EH (cell line): ENCODE measurements around the gene UTP3.
A peak's percentile ranks its signal among the peaks of the same experiment; 100 is the strongest.
"Not testable (repeated sequence)": the region's sequence is repeated elsewhere in the genome, so short reads cannot be mapped to it uniquely, and the experiment has no call there.

Experiments
- DNase-seq: peaks from one replicate; pipeline ENCODE4 v3.0.0-alpha.2; 2015; ENCODE audit warnings: low read depth

The UTP3 gene

DNA sequence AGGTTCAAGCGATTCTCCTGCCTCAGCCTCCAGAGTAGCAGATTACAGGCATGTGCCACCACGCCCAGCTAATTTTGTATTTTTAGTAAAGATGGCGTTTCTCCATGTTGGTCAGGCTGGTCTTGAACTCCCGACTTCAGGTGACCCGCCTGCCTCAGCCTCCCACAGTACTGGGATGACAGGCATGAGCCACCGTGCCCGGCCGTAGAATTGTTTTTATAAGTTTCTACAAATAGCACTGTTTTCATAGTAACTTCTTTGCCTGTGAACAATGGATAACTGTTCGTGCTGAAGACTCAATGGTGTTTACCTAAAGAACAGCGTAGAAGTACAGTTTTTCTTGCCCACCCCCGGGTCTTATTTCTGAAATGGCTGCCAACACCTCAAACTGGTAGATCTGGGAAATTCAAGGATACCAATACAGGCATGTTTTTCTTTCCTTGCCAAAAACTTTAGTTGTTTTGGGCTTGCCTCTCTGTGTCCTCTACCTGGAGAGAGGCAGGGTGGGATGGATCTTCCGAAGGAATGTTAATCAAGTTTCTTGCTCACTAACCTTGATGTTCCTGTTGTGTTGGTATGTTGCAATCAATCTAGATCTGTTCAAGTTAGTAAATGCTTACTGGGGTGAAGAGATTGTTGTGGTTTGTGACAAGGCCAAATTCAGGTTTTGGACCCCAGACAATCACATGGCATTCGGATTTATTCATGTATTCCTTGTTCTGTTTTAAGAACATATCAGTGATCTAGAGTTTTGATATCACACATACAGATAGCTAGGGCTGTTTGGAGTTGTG, 30.7 kb downstream of the UTP3 start:
- no peak for DNase-seq

DNA sequence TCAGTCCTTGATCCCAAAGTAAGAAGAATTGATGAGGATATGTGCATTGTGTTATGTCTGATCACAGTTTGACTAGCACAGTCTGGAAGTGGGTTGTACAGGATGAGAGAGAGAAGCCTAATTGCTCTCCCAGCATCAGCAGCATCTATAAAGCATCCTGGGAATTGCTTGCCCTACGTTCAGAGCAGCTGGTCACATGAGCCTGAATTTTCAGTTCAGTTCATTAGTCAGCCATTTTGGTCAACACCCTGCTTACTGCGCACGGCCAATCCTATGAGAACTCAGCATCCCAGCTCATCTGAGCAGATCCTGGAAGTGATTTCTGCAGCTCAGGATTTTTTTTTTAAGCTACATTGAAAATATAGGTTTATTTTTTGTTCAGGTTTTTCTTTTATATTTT, 33.4 kb downstream of the UTP3 start, which contains the start of gene RUFY3:
TSS of gene RUFY3 (plus strand) at position 218 of the 400 bp plus-strand sequence. CDS start 610 bp downstream, outside the sequence.
- DNase-seq: peak; percentile 96

DNA sequence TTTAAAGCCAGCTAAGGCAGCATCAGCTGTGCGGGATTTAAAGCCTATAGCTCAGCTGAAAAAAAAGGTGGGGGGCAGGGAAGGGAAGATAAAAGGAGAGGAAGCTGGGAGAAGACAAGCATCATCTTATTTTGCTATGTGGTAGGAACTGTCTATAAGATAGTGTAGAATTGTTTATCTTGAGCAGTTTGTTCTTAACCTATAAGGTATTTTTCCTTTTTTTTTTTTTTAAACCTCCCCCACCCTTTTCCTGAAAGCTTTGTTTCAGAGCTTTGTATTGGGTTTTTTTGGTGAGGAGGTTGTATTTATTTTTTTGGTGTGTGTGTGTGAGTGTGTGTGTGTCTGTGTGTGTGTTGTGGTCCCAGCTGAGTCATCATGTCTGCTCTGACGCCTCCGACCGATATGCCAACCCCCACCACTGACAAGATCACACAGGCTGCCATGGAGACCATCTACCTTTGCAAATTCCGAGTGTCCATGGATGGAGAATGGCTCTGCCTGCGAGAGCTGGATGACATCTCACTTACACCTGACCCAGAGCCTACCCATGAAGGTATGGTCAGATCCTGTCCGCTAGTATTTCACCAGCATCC, 34.0 kb downstream of the UTP3 start:
- peak; percentile 73 for DNase-seq

DNA sequence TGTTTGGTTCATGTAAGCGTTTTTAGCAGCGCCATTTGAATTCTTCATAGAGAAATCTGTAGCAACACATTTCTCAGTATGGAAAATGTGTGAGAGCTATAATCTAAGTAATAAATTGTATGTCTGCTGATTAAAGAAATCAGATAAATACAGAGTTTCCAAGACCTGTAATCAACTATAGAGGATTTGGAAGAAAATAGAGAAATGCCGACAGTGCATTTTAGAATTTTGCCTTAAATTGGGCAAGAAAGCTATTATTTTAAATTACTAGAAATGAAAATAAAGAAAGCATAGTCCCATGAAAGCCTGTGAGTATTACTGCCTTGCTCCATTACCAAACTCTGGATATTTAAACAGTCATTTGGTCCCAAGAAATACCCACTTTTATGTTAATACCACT, 36.1 kb downstream of the UTP3 start:
- no peak for DNase-seq

DNA sequence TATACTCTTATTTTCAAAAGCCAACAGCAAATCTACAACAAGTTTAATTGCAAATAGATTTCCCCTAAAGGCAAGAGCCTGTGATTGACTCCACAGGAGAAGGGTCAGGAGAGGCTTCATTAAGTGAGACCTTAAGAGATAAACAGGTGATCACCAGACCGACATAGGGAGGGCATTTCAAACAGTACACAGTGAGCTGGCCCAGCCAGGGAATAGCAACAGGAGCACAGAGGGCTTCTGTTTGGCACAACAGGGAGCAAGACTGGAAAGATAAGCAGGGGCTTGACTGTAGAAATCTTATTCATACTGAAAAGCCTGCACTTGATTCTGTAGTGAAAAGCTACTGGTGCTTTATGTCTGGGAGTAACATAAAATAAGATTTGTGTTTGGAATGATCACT, 37.3 kb downstream of the UTP3 start:
- no peak for DNase-seq

DNA sequence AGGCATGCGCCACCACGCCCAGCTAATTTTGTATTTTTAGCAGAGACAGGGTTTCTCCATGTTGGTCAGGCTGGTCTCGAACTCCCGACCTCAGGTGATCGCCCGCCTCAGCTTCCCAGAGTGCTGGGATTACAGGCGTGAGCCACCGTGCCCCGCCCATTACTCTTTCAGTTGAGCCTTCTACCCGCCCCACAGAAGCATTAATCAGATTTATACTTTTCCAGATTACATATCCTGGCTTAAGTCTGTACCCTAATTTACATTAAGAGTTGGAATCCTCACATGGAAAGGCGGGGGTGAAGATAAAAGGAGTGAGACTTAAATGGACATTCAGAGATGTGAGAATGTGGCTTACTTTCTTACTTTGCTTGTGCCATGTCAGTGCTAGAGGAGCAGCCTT, 38.2 kb downstream of the UTP3 start:
- DNase-seq: not testable (repeated sequence)

DNA sequence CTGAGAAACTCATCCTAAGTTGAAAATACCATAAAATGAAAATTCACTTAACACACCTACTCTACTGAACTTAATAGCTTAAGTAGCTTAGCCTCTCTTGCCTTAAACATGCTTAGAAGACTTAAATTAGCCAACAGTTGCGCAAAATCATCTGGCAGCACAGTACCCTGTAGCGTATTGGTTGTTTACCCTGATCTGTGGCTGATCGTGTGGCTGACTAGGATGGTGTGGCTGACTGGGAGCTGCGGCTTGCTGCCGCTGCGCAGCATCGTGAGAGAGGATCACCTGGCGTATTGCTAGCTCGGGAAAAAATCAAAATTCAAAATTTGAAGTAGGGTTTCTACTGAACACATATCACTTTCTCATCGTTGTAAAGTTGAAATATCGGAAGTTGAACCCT, 39.8 kb downstream of the UTP3 start:
- DNase-seq: no peak

DNA sequence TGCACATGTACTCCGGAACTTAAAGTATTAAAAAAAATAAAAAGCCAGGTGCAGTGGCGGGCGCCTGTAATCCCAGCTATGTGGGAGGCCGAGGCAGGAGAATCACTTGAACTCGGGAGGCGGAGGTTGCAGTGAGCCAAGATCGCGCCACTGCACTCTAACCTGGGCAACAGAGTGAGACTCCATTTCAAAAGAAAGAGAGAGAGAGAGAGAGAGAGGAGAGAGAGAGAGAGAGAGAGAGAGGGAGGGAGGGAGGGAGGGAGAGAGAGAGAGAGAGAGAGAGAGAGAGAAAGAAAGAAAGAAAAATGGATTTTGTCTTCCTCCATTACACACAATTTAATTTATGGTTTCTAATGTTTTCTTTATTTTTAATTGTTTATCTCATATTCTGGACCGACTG, 44.5 kb downstream of the UTP3 start:
- DNase-seq: not testable (repeated sequence)

DNA sequence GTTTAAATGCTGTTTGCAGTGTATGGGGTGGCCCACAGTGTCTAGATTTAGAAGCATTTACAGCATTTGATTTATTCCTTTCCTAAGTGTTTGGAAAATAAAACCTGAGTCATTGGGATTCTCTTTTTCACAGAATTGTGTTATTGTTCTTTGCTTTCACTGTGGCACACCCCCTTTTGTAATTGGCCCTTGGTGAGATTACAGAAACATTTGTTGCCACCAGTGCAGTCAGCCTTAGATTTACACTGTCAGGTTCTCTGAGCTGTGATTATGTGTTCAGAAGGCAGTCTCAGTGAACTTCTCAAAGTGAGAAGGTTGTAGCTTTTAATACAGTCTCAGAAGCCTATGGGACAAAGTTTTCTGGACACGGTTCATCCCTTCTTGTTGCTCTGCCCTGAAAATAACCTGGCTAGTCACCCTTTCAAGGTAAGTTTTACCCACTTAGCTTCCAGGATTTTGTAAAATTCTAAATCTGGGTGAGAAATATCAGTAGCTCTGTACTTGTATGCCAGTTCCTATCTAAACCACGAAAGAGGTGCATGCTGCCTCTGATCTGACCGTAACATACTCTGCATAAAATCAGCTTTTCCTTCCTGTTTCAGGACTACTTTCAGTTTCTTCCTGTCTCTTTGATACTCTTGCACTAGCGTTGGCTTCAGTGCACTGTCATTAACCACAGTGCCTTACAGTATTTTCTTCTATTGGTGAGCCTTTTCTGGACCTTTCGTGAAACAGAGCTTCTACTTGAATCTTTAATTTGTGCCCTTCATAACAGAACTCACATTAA, 46.0 kb downstream of the UTP3 start:
- peak; percentile 64 for DNase-seq

DNA sequence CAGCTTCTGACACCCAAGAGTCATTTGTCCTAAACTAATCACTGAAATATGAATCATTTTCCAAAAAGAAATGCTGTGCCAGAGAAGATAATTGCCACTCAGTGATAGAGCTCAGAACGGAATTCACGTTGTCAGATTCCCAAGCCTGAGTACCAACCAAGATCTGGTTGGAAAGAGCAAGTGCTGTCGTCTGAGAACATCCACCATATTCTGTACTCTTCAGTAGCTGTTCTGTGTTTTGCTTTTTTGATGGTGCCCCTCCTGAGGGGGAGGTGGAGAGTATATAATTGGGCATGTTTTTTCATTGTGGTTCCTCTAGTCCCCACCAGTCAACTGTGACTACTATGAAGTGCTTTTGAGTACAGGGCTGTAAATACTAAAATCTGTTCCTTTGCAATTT, 46.6 kb downstream of the UTP3 start:
- peak; percentile 28 for DNase-seq

DNA sequence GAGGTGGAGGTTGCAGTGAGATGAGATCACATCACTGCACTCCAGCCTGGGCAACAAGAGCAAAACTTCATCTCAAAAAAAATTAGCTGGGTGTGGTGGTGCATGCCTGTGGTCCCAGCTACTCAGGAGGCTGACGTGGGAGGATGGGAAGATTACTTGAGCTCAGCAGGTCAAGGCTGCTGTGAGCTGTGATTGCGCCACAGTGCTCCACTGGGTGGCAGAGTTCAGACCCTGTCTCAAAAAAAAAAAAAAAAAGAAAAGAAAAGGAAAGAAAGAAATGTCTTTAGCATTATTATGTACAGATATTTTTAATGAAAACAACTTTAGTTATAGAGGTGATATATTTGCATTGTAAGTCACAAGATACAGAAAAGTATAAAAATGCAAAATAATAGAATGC, 47.6 kb downstream of the UTP3 start:
- peak; percentile 76 for DNase-seq

DNA sequence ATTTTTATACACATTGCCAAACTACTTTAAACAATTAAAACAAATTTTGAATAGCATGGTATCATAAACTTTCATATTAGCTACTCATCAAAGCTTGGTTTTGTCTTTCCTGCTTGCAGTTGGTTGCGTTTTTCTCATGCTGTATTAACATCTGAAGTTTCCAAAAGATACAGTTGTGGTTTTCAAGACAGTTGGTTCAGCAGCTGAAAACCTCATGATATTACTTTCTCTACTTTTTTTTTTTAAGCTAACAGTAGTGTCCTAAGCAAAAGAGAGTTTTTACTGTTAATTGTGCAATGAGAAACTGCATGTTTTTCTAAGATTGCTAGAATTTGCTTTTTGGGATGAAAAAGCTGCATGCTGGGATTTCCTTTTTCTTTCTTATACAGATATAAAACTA, 48.7 kb downstream of the UTP3 start:
- no peak for DNase-seq

DNA sequence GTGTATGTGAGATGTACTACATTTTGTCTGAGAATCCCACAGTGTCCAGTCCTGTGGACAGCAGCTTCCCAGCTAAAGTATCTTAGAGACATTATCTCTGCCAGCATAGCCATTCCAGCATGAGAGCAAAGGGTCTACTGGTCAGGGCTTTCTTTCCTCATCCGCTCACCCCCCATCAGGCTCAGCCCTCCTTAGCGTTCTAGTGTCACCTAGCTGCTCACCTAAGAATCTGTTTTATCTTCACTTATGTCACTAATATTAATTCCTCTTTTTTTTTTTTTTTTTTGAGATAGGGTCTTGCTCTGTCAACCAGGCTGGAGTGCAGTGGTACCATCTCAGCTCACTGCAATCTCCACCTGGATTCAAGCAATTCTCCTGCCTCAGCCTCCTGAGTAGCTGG, 49.1 kb downstream of the UTP3 start:
- no peak for DNase-seq

DNA sequence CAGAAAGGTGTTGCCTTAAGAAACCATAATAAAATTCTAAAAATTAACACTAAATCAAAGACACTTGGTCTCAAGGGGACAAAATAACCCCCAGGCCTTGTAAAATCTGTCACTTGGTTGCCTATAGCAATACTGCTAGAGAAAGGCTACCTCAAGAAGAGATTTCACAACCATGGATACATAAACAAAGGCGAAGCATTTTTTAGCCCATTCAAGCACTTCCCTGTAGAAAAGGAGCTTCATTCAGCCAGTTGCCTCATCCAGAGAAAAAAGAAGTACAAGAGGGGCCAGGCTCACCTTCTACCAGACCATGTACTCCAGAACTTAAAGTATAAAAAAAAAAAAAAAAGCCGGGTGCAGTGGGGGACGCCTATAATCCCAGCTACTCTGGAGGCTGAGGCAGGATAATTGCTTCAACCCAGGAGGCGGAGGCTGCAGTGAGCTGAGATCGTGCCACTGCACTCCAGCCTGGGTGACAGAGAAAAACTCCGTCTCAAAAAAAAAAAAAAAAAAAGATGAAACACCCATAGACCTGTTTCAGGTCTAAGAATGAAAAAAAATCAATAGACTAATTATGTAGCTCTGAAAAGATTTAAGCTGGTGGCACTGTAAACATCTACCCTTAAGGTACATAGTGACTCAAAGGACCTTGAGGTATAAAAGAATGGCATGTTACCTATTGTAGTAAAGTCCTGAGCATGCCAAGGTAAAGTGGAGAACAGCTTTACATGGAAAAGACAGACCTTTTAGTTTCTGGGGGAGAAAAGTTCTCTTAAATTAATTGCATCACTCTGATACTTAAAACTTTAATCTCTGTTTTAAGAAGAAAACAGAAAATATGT, 51.4 kb downstream of the UTP3 start:
- no peak for DNase-seq
